NCI-H1417 (cell line): ENCODE measurements around the gene TEN1.

Experiments
- DNase-seq, 3 experiments: peaks; one replicate each; lab custom pipeline; 2025; lab: John Stamatoyannopoulos, UW

Gene TEN1

GRCh38 chr17:75976175-75976848 lies 2.7 kb upstream of the TEN1 start:
- DNase-seq: no peak

GRCh38 chr17:75979705-75980187 lies 706 bp downstream of the TEN1 start:
- no peak for DNase-seq

GRCh38 chr17:75980188-75981018 lies 1.4 kb downstream of the TEN1 start:
- no peak for DNase-seq

GRCh38 chr17:75981019-75981615 lies 2.1 kb downstream of the TEN1 start:
- no peak for DNase-seq

GRCh38 chr17:75983501-75984181 lies 4.6 kb downstream of the TEN1 start:
- no peak for DNase-seq

- DNase-seq: no peak
Measured at GRCh38 chr17:75985986-75986385, 6.9 kb downstream of the TEN1 start.

- DNase-seq: no peak
Measured at GRCh38 chr17:75987041-75987440, 8.0 kb downstream of the TEN1 start.

GRCh38 chr17:75991396-75991795 lies 12.4 kb downstream of the TEN1 start:
- no peak for DNase-seq

GRCh38 chr17:75994802-75995370 lies 15.8 kb downstream of the TEN1 start:
- no peak for DNase-seq

- DNase-seq: no peak
Measured at GRCh38 chr17:75995385-75995925, 16.4 kb downstream of the TEN1 start.

GRCh38 chr17:75996665-75997590 lies 17.9 kb downstream of the TEN1 start:
- DNase-seq: no peak

- DNase-seq: no peak
Measured at GRCh38 chr17:75998327-75998795, 19.3 kb downstream of the TEN1 start.

GRCh38 chr17:76000016-76000754 lies 21.1 kb downstream of the TEN1 start:
- DNase-seq: peak in 2 of 3 experiments; percentile 13 to 39

GRCh38 chr17:76000755-76001521 lies 21.9 kb downstream of the TEN1 start, which contains the start of gene CDK3:
CDK3 (plus strand) TSS chr17:76000855; CDS start chr17:76001426, 571 bp downstream.
- DNase-seq: no peak

- no peak for DNase-seq
Measured at GRCh38 chr17:76002100-76002499, 23.1 kb downstream of the TEN1 start.

GRCh38 chr17:76003915-76004314 lies 24.9 kb downstream of the TEN1 start:
- DNase-seq: no peak

- DNase-seq: no peak
Measured at GRCh38 chr17:76004750-76005262, 25.8 kb downstream of the TEN1 start.
